ENCODE data around the gene DDX54. TPM values are rescaled to one million over a fixed set of nuclear protein-coding genes. Genes with fewer than 3 reads are reported as not detected.

DDX54 gene
- total and polyA plus RNA-seq, 2 experiments from 2014 or later: 28.1 to 44.5 TPM

- Histone ChIP-seq H3K27me3 (replicated peaks; ENCODE audit: insufficient read depth) (no peaks in the 10 kb centered on the region), H3K9me3 (ENCODE audit: low read depth) (no peaks in the 10 kb centered on the region), H3K36me3 (ENCODE audit: low read depth) (no peaks in the 10 kb centered on the region), H3K4me3 (no peak overlapping the region), H4K20me1 (ENCODE audit: insufficient read depth) (no peaks in the 10 kb centered on the region), H3K9me2 (ENCODE audit: insufficient read depth) (no peaks in the 10 kb centered on the region), H3K4me1 (ENCODE audit: insufficient read depth) (peaks cover 6% of the 10 kb centered on the region; the same call in 1 of the 2 replicates), H3K27ac (no peak overlapping the region), H3K9ac (no peak overlapping the region), H2AFZ (no peak overlapping the region), H3K4me2 (ENCODE audit: unreplicated experiment) (no peak overlapping the region), H3K79me2 (ENCODE audit: insufficient read depth) (no peaks in the 10 kb centered on the region), H3F3A (ENCODE audit: insufficient read depth) (no peaks in the 10 kb centered on the region)
- no peak for DNase-seq
- in situ Hi-C loops (cut with MboI): no loop called here
- TF ChIP-seq EZH2 (IDR thresholded peaks at IDR 0.05; ENCODE audit: insufficient read depth, poor library complexity, severe bottlenecking): no peak
- no peak for TF ChIP-seq EZH2phosphoT487 (IDR thresholded peaks at IDR 0.05; ENCODE audit: insufficient read depth, low read depth)
- 89 to 92% methylated on average over 8 of the region's 8 CpGs for WGBS, 2 experiments (ENCODE audit: low coverage in 1 of 2, low lambda C conversion rate in 2 of 2, missing lambda C conversion rate in 2 of 2)
These were observed 18.8 kb upstream of the DDX54 start for GRCh38 chr12:113203852-113204760.

GRCh38 chr12:113202300-113203075 is 17.2 kb upstream of the DDX54 start:
- no peaks in the 10 kb centered on the region for H4K20me1 ChIP-seq (ENCODE audit: insufficient read depth)
- no peaks in the 10 kb centered on the region for H3K9me3 ChIP-seq (ENCODE audit: low read depth)
- WGBS, 2 experiments (ENCODE audit: low coverage in 1 of 2, low lambda C conversion rate in 2 of 2, missing lambda C conversion rate in 2 of 2): 84 to 100% methylated on average over 3 to 4 of the region's 4 CpGs
- no peaks in the 10 kb centered on the region for H3K9me2 ChIP-seq (ENCODE audit: insufficient read depth)
- H3K9ac ChIP-seq: no peak overlapping the region
- no peaks in the 10 kb centered on the region for H3K4me1 ChIP-seq (ENCODE audit: insufficient read depth)
- in situ Hi-C loops (cut with MboI): no loop called here
- no peaks in the 10 kb centered on the region for H3K27me3 ChIP-seq (replicated peaks; ENCODE audit: insufficient read depth)
- no peak overlapping the region for H3K4me3 ChIP-seq
- DNase-seq: no peak
- H3K79me2 ChIP-seq (ENCODE audit: insufficient read depth): no peaks in the 10 kb centered on the region
- no peaks in the 10 kb centered on the region for H3K36me3 ChIP-seq (ENCODE audit: low read depth)
- TF ChIP-seq EZH2 (IDR thresholded peaks at IDR 0.05; ENCODE audit: insufficient read depth, poor library complexity, severe bottlenecking): no peak
- TF ChIP-seq EZH2phosphoT487 (IDR thresholded peaks at IDR 0.05; ENCODE audit: insufficient read depth, low read depth): no peak
- H3K27ac ChIP-seq: no peak overlapping the region
- peaks cover 5% of the 10 kb centered on the region; the same call in 1 of the 2 replicates for H3F3A ChIP-seq (ENCODE audit: insufficient read depth)
- no peak overlapping the region for H2AFZ ChIP-seq
- H3K4me2 ChIP-seq (ENCODE audit: unreplicated experiment): no peak overlapping the region

DNA sequence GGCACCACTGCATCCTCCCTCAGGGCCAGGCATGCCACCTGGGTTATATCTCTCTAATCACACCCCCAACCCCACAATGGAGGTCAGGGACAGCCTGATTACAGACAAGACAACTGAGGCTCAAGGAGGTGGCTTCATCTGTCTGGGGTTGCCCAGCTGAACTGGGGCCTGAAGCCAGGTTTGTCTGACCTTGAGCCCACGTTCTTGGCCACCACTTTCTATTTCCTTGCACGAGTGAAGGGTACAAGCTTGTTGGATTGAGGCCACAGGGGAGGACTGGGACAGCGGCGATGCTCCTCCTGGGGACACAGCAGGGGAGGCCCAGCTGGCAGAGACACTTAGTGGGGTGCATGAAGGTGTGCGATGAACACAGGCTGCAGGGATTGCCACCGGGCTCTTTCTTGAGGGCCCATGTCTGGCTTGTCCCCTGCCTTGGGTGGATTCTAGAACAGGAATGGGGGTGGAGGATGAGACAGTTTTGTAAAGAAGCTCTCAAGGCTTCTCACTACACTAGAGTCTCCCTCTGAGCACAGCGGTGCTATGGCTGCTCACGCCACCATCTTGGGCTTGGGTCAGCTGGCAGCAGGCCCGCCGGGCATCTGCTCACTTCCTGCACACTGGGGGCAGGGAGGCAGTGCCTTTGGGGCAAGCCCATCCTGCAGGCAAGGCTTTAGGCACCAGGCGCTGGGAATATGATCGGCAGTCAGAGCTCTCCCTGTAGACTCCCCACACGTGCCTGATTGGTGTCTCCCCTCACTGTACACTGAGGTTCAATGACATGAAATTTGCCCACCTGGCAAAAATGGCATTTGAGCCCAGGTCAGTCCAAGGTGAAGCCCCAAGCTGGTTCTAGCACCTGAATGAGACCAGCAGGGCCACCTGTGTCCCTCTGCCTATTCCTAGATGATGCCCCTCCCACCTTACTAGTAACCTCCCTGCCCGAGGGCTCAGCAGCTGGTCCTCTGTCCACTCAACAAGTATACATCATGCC is 16.2 kb upstream of the DDX54 start:
- H2AFZ ChIP-seq: no peak overlapping the region
- TF ChIP-seq EZH2phosphoT487 (IDR thresholded peaks at IDR 0.05; ENCODE audit: insufficient read depth, low read depth) (no peak), EZH2 (IDR thresholded peaks at IDR 0.05; ENCODE audit: insufficient read depth, poor library complexity, severe bottlenecking) (no peak)
- H3K9ac ChIP-seq: no peak overlapping the region
- no peaks in the 10 kb centered on the region for H3K9me3 ChIP-seq (ENCODE audit: low read depth)
- no peaks in the 10 kb centered on the region for H3K27me3 ChIP-seq (replicated peaks; ENCODE audit: insufficient read depth)
- H4K20me1 ChIP-seq (ENCODE audit: insufficient read depth): no peaks in the 10 kb centered on the region
- no peak overlapping the region for H3K4me3 ChIP-seq
- H3K4me2 ChIP-seq (ENCODE audit: unreplicated experiment): no peak overlapping the region
- no peaks in the 10 kb centered on the region for H3K36me3 ChIP-seq (ENCODE audit: low read depth)
- DNase-seq: no peak
- in situ Hi-C loops (cut with MboI): no loop called here
- peaks cover 5% of the 10 kb centered on the region; the same call in 1 of the 2 replicates for H3F3A ChIP-seq (ENCODE audit: insufficient read depth)
- WGBS, 2 experiments (ENCODE audit: low coverage in 1 of 2, low lambda C conversion rate in 2 of 2, missing lambda C conversion rate in 2 of 2): 93 to 95% methylated on average over 14 of the region's 14 CpGs
- H3K9me2 ChIP-seq (ENCODE audit: insufficient read depth): no peaks in the 10 kb centered on the region
- no peaks in the 10 kb centered on the region for H3K79me2 ChIP-seq (ENCODE audit: insufficient read depth)
- no peaks in the 10 kb centered on the region for H3K4me1 ChIP-seq (ENCODE audit: insufficient read depth)
- no peak overlapping the region for H3K27ac ChIP-seq
